ENCODE measurements around the gene LLGL2.

DNA sequence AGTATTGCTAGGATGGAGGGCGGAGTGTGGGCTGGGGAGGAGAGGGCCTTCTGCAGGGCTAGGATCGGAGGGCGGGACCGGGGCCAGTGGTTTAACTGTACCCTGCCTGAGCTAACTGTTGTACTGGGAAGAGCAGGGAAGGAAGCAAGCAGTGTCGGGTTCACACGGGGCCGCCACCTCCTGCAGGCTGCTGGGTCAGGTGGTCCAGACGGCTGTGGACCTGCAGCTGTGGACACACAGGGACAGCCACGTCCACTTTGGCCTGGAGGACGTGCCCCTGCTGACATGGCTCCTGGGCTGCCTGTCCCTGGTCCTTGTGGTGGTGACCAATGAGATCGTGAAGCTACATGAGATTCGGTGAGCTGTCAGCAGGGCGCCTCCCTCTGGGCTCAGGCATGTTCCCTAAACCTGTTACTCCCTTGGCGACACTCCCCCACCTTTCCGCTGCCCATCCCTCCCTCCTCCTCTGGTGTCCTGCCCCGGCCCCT lies 26.7 kb upstream of the LLGL2 start:
- TF ChIP-seq, protein P1, sequence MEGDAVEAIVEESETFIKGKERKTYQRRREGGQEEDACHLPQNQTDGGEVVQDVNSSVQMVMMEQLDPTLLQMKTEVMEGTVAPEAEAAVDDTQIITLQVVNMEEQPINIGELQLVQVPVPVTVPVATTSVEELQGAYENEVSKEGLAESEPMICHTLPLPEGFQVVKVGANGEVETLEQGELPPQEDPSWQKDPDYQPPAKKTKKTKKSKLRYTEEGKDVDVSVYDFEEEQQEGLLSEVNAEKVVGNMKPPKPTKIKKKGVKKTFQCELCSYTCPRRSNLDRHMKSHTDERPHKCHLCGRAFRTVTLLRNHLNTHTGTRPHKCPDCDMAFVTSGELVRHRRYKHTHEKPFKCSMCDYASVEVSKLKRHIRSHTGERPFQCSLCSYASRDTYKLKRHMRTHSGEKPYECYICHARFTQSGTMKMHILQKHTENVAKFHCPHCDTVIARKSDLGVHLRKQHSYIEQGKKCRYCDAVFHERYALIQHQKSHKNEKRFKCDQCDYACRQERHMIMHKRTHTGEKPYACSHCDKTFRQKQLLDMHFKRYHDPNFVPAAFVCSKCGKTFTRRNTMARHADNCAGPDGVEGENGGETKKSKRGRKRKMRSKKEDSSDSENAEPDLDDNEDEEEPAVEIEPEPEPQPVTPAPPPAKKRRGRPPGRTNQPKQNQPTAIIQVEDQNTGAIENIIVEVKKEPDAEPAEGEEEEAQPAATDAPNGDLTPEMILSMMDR (conservative IDR thresholded peaks at IDR 0.05; ENCODE audit: low read length): no peak
- no peak for TF ChIP-seq EZH2phosphoT487 (IDR thresholded peaks at IDR 0.05; ENCODE audit: borderline replicate concordance, low read depth, low read length)
